DND-41 (cell line): ENCODE measurements around the gene RELN.
"Not testable (repeated sequence)": the region's sequence is repeated elsewhere in the genome, so short reads cannot be mapped to it uniquely, and the experiment has no call there.

Source experiments
- ATAC-seq: fragments of 200-7000 bp; cut with Tn5 transposase; 3 replicates; pipeline ENCODE4 v1.9.1; 2021; ENCODE audit warnings: low read depth; ENCODE audit not compliant: insufficient read depth
- DNase-seq: peaks from one replicate; pipeline ENCODE4 v3.0.0-alpha.2; 2020
- H2AFZ ChIP-seq: 2 replicates; pipeline ENCODE4 v1.6.0; 2012; ENCODE audit warnings: low read depth, low read length
- H3K27ac ChIP-seq: 2 replicates; pipeline ENCODE4 v1.5.1; 2012; ENCODE audit warnings: low read length, inconsistent platforms
- H3K27me3 ChIP-seq: fragments of 200-600 bp; sonication (generic); 2 replicates; pipeline ENCODE4 v1.6.0; 2012; ENCODE audit warnings: low read length, mild to moderate bottlenecking, inconsistent platforms; ENCODE audit not compliant: insufficient read depth, poor library complexity
- H3K36me3 ChIP-seq: 2 replicates; pipeline ENCODE4 v1.5.1; 2012; ENCODE audit warnings: low read length, inconsistent platforms; ENCODE audit not compliant: insufficient read depth
- H3K4me1 ChIP-seq: 2 replicates; pipeline ENCODE4 v1.5.1; 2012; ENCODE audit warnings: mild to moderate bottlenecking, low read length; ENCODE audit not compliant: insufficient read depth
- H3K4me2 ChIP-seq: 2 replicates; pipeline ENCODE4 v1.6.0; 2012; ENCODE audit warnings: mild to moderate bottlenecking, moderate library complexity, low read length, inconsistent platforms; ENCODE audit not compliant: insufficient read depth
- H3K4me3 ChIP-seq, 2 experiments: fragments of 200-600 bp in 1 of 2; shearing (Covaris generic) in 1 of 2; 2 replicates each; pipeline ENCODE4 v1.5.1; 2012 to 2016; ENCODE audit warnings: inconsistent platforms in 2 of 2, low read length in 2 of 2, mild to moderate bottlenecking in 2 of 2, low read depth in 1 of 2, moderate library complexity in 1 of 2
- H3K79me2 ChIP-seq: 2 replicates; pipeline ENCODE4 v1.6.0; 2012; ENCODE audit warnings: low read length, inconsistent platforms; ENCODE audit not compliant: insufficient read depth
- H3K9ac ChIP-seq: 2 replicates; pipeline ENCODE4 v1.6.0; 2012; ENCODE audit warnings: low read depth, mild to moderate bottlenecking, inconsistent platforms, low read length, moderate library complexity
- H3K9me3 ChIP-seq: 2 replicates; pipeline ENCODE4 v1.5.1; 2012; ENCODE audit warnings: low read length, moderate library complexity, mild to moderate bottlenecking, inconsistent platforms; ENCODE audit not compliant: insufficient read depth, severe bottlenecking
- H4K20me1 ChIP-seq: 2 replicates; pipeline ENCODE4 v1.6.0; 2012; ENCODE audit warnings: low read length; ENCODE audit not compliant: insufficient read depth
- EZH2 ChIP-seq: IDR thresholded peaks from 3 replicates; pipeline ENCODE4 v1.6.1; 2012; ENCODE audit warnings: borderline replicate concordance, low read depth, mild to moderate bottlenecking, moderate library complexity, low read length, inconsistent platforms; ENCODE audit not compliant: severe bottlenecking
- TF ChIP-seq, protein P1 (sequence below): IDR thresholded peaks from 2 replicates; pipeline ENCODE4 v1.5.1; 2012; ENCODE audit warnings: borderline replicate concordance, low read length, moderate library complexity, mild to moderate bottlenecking; ENCODE audit not compliant: poor library complexity, severe bottlenecking; ENCODE audit errors: extremely low read depth

Gene RELN

DNA sequence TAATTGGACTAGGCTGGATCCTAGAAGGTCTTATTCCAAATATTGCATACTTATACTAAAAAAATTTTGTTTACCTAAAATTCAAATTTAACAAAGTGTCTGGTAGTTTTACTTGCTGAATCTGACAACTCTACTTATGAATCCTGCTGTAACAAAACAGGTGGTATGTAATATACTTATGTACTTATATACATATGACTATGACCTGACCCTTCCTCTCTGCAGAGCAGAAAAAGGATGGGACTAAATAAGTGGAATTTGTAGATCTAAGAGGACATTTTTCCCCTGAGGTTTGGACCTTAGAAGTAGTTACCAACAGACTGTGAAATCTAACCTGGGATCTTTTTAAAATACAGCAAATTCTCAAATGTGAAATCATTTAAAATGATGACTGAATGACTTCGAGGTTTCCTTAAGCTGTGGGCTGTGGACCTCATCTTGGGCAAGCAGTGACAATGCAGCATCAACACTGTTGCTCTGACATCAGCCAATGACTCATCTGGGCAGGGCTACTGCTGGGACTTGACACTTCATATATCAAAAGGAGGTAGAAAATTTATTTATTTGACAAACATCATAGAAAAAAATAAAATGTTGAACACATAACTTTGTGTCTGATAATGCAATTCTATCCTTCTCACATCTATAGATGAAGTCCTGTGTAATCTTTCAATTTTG is 73.6 kb downstream of the RELN start:
- ATAC-seq (no peak), DNase-seq (no peak)
- no peaks in the 10 kb centered on the region for H3K36me3 ChIP-seq
- H3K9me3 ChIP-seq: no peaks in the 10 kb centered on the region
- H2AFZ ChIP-seq: no peak overlapping the region
- no peak overlapping the region for H3K27ac ChIP-seq
- H3K4me1 ChIP-seq: no peaks in the 10 kb centered on the region
- no peak overlapping the region for H3K9ac ChIP-seq
- no peak for TF ChIP-seq EZH2
- TF ChIP-seq, protein P1, sequence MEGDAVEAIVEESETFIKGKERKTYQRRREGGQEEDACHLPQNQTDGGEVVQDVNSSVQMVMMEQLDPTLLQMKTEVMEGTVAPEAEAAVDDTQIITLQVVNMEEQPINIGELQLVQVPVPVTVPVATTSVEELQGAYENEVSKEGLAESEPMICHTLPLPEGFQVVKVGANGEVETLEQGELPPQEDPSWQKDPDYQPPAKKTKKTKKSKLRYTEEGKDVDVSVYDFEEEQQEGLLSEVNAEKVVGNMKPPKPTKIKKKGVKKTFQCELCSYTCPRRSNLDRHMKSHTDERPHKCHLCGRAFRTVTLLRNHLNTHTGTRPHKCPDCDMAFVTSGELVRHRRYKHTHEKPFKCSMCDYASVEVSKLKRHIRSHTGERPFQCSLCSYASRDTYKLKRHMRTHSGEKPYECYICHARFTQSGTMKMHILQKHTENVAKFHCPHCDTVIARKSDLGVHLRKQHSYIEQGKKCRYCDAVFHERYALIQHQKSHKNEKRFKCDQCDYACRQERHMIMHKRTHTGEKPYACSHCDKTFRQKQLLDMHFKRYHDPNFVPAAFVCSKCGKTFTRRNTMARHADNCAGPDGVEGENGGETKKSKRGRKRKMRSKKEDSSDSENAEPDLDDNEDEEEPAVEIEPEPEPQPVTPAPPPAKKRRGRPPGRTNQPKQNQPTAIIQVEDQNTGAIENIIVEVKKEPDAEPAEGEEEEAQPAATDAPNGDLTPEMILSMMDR: no peak
- no peak overlapping the region for H3K4me3 ChIP-seq
- peaks cover 2% of the 10 kb centered on the region for H3K27me3 ChIP-seq
- no peaks in the 10 kb centered on the region for H3K79me2 ChIP-seq
- no peak overlapping the region for H3K4me2 ChIP-seq
- no peaks in the 10 kb centered on the region for H4K20me1 ChIP-seq

DNA sequence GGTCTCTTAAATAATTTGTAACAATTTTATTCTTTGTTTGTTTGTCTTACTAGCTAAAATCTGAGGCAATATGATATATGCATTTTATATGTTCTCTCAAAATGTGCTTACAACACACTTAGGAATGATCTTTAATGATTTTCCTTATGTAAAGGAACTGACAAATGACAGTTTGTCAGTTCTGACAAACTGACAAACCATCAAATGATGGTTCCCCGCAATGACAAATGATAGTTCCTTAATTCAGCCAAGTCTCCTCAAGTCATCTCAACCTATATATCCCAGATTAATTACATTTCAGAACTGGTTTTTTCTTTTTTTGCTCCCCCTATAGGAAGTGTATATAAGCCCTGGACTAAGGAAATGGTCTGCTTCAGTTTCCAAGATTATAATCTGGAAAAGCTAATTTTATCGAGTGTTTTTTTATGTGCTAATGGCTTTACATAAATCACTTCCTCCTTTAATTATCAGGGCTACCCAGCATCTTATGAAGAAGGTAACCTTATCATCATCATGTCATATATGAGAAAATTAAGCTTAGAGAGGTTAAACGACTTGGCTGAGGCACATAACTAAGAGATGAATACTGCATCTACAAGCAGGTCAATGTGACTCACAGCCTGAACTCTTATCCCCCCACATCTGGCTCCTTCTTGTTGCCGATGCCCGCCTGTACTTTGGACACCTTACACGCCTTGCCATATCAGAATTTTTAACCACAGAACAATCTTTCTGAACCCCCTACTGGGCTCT is 75.1 kb downstream of the RELN start:
- no peaks in the 10 kb centered on the region for H4K20me1 ChIP-seq
- peaks cover 2% of the 10 kb centered on the region for H3K27me3 ChIP-seq
- no peak overlapping the region for H3K9ac ChIP-seq
- H2AFZ ChIP-seq: no peak overlapping the region
- no peak overlapping the region for H3K4me2 ChIP-seq
- DNase-seq: no peak
- no peaks in the 10 kb centered on the region for H3K36me3 ChIP-seq
- H3K4me1 ChIP-seq: no peaks in the 10 kb centered on the region
- ATAC-seq: no peak
- H3K9me3 ChIP-seq: no peaks in the 10 kb centered on the region
- H3K27ac ChIP-seq: no peak overlapping the region
- TF ChIP-seq, protein P1: no peak
- H3K4me3 ChIP-seq: no peak overlapping the region
- H3K79me2 ChIP-seq: no peaks in the 10 kb centered on the region

DNA sequence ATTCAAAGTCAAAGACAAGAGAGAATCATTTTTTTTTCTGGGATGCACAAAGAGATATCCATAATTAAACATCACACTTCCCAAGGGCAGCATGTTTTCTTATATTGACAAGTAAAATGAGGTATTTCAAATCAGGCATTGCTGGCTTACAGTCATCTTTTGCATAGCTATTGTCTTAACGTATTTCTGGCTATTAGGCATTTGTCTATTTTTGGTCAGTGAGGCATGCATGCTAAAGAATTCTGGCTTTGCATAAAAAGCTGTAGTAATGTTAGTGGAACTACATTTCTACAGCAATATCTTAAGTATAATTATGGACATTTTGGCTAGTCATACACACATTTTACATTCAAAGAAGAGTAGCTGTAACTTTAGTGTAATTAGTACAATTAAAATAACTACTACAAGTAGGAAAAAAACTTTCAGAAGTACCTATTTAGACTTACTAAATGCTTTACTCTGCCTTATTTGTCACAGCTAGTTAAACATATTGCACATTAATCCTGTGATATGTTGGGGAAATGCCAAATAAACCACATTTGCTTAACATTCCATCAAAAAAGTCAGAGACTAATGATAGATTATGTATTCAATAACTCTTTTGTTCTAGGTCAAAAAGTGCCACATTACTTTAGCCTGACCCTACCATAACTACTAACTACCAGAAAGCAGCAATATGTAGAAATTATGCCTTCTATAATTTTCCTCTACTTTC is 76.4 kb downstream of the RELN start:
- no peak for DNase-seq
- no peaks in the 10 kb centered on the region for H4K20me1 ChIP-seq
- no peaks in the 10 kb centered on the region for H3K36me3 ChIP-seq
- peaks cover 2% of the 10 kb centered on the region for H3K27me3 ChIP-seq
- H3K9me3 ChIP-seq: no peaks in the 10 kb centered on the region
- no peak overlapping the region for H3K27ac ChIP-seq
- H3K4me2 ChIP-seq: no peak overlapping the region
- TF ChIP-seq, protein P1: no peak
- TF ChIP-seq EZH2: no peak
- ATAC-seq: no peak
- no peaks in the 10 kb centered on the region for H3K4me1 ChIP-seq
- no peak overlapping the region for H3K9ac ChIP-seq
- no peak overlapping the region for H2AFZ ChIP-seq
- H3K4me3 ChIP-seq: no peak overlapping the region
- H3K79me2 ChIP-seq: no peaks in the 10 kb centered on the region

DNA sequence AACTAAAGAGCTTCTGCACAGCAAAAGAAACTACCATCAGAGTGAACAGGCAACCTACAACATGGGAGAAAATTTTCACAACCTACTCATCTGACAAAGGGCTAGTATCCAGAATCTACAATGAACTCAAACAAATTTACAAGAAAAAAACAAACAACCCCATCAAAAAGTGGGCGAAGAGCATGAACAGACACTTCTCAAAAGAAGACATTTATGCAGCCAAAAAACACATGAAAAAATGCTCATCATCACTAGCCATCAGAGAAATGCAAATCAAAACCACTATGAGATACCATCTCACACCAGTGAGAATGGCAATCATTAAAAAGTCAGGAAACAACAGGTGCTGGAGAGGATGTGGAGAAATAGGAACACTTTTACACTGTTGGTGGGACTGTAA is 78.4 kb downstream of the RELN start:
- not testable (repeated sequence) for H3K27ac ChIP-seq, ATAC-seq

More for the DNA sequence above, 78.4 kb downstream of the RELN start:
- H4K20me1 ChIP-seq, H2AFZ ChIP-seq, H3K27me3 ChIP-seq, H3K9me3 ChIP-seq, H3K4me2 ChIP-seq, H3K9ac ChIP-seq, DNase-seq, H3K36me3 ChIP-seq, H3K4me3 ChIP-seq, H3K4me1 ChIP-seq, H3K79me2 ChIP-seq: not testable (repeated sequence)
